MCF 10A (cell line): ENCODE measurements around the gene ADPGK. TPM values are rescaled to one million over a fixed set of nuclear protein-coding genes. Genes with fewer than 3 reads are reported as not detected.

Source experiments
- BruUV-seq: library from RNA; stranded (reverse); fragments of 400-500 nt; replicated peaks from 2 replicates; lab custom pipeline; 2021; lab: Mats Ljungman, UMichigan
- CTCF ChIA-PET: fragments of 300-600 bp; sonication (Branson Sonifier 250); formaldehyde crosslinking; extraction: SDS; loops from one replicate; lab custom pipeline; 2021; ENCODE audit warnings: antibody characterized with exemption, inconsistent platforms; lab: Yijun Ruan, JAX
- POLR2A ChIA-PET: fragments of 300-600, 350-650 bp; sonication (Branson Sonifier 250); formaldehyde crosslinking; extraction: SDS; loops from one replicate; lab custom pipeline; 2020; ENCODE audit warnings: antibody characterized with exemption, inconsistent platforms; lab: Yijun Ruan, JAX
- DNase-seq: peaks from one replicate; pipeline ENCODE4 v3.0.0-alpha.2; 2018; ENCODE audit not compliant: unreplicated experiment
- H3K27ac Mint-ChIP-seq: one replicate; pipeline ENCODE4 v1.8.0; 2022; ENCODE audit warnings: mild to moderate bottlenecking, low read depth, mixed read lengths; ENCODE audit not compliant: unreplicated experiment
- H3K27me3 Mint-ChIP-seq: one replicate; pipeline ENCODE4 v1.8.0; 2022; ENCODE audit warnings: mixed read lengths; ENCODE audit not compliant: insufficient read depth, unreplicated experiment
- H3K36me3 Mint-ChIP-seq: one replicate; pipeline ENCODE4 v1.8.0; 2022; ENCODE audit warnings: mild to moderate bottlenecking, moderate library complexity, mixed read lengths; ENCODE audit not compliant: insufficient read depth, unreplicated experiment
- H3K4me1 Mint-ChIP-seq: one replicate; pipeline ENCODE4 v1.8.0; 2022; ENCODE audit warnings: mixed read lengths; ENCODE audit not compliant: insufficient read depth, unreplicated experiment
- H3K4me3 Mint-ChIP-seq: one replicate; pipeline ENCODE4 v1.8.0; 2022; ENCODE audit warnings: mild to moderate bottlenecking, moderate library complexity, mixed read lengths; ENCODE audit not compliant: unreplicated experiment
- H3K9me3 Mint-ChIP-seq: one replicate; pipeline ENCODE4 v1.8.0; 2022; ENCODE audit warnings: mixed read lengths; ENCODE audit not compliant: unreplicated experiment
- intact Hi-C: fragments of 100-400 bp; cut with micrococcal nuclease; formaldehyde crosslinking; loops from 2 replicates; pipeline ENCODE4 v1.14.1; 2022
- total RNA-seq: library from RNA; stranded (reverse); gene quantifications from 2 replicates; pipeline ENCODE4 v1.2.3, GENCODE V29; 2022
- TF ChIP-seq, protein P1 (sequence below): fragments of 200-600 bp; IDR thresholded peaks from one replicate; pipeline ENCODE4 v1.8.0; 2022; ENCODE audit warnings: antibody characterized with exemption, mild to moderate bottlenecking; ENCODE audit not compliant: unreplicated experiment

The ADPGK gene
- total RNA-seq, 1 experiment from 2014 or later: 53.7 TPM

DNA sequence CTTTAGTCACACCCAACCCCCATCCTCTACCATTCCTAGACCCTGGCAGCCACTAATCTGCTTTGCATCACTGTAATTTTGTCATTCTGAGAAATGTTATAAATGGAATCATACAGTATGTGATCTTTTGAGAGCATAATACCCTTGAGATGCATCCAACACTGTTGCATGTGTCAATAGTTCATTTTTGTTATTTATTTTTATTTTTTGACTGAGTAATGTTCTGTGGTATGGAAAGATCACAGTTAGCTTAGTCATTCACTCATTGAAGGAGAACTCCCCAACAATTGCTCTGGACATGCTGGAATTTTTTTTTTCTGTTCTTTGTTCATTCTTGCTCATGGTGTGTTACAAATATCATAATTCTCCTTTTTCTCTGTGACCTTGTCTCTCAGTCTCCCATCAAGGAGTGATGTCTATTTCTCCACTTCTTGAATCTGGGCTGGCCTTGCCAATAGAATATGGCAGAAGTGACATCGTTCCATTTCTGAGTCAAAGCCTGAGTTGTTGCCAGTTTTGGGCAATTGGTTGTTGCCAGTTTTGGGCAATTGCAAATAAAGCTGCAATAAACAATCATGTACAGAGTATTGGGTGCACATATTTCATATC, 6.8 kb upstream of the ADPGK start:
- no peak for DNase-seq
- no TSS peak for BruUV-seq
- Mint-ChIP-seq H3K9me3 (no peaks in the 10 kb centered on the region), H3K36me3 (no peaks in the 10 kb centered on the region), H3K27ac (no peak overlapping the region), H3K4me1 (no peaks in the 10 kb centered on the region), H3K4me3 (no peak overlapping the region), H3K27me3 (peaks cover 27% of the 10 kb centered on the region)
- CTCF ChIA-PET: interaction anchor here (1.0 kb wide), 1 partner anchor 10 kb away, joined by 3 read pairs; no protein-coding TSS in a partner anchor
- POLR2A ChIA-PET: no interaction called here
- TF ChIP-seq, protein P1, sequence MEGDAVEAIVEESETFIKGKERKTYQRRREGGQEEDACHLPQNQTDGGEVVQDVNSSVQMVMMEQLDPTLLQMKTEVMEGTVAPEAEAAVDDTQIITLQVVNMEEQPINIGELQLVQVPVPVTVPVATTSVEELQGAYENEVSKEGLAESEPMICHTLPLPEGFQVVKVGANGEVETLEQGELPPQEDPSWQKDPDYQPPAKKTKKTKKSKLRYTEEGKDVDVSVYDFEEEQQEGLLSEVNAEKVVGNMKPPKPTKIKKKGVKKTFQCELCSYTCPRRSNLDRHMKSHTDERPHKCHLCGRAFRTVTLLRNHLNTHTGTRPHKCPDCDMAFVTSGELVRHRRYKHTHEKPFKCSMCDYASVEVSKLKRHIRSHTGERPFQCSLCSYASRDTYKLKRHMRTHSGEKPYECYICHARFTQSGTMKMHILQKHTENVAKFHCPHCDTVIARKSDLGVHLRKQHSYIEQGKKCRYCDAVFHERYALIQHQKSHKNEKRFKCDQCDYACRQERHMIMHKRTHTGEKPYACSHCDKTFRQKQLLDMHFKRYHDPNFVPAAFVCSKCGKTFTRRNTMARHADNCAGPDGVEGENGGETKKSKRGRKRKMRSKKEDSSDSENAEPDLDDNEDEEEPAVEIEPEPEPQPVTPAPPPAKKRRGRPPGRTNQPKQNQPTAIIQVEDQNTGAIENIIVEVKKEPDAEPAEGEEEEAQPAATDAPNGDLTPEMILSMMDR: no peak
- intact Hi-C loops: no loop called here

DNA sequence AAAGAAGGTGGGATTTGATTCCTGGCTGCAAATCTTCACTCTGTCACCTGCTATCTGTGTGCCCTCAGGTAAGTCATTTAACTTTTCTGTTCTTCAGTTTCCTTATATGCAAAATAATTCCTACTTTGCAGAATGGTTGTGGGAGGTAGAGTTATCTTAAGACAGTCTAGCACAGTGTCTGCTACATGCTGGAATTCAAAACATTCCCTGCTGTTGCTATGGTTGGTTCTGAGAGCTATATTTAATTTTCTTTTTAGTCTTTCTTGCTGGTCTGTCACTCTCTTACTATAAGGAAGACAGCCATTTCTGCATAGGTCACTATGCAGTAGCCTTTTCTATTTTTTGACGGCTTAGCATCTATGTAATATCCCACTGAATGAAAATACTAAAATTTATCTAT, 4.0 kb upstream of the ADPGK start:
- Mint-ChIP-seq H3K27ac (no peak overlapping the region), H3K4me3 (no peak overlapping the region), H3K9me3 (no peaks in the 10 kb centered on the region), H3K36me3 (no peaks in the 10 kb centered on the region), H3K27me3 (peaks cover 23% of the 10 kb centered on the region), H3K4me1 (no peaks in the 10 kb centered on the region)
- DNase-seq: no peak
- TF ChIP-seq, protein P1: no peak
- ChIA-PET CTCF (interaction anchor here (1.5 kb wide), 1 partner anchor 294 kb away, joined by 4 read pairs; no protein-coding TSS in a partner anchor), POLR2A (interaction anchor here (0.7 kb wide), 1 partner anchor 768 kb away, joined by 3 read pairs; no protein-coding TSS in a partner anchor)
- no TSS peak for BruUV-seq
- intact Hi-C loops: no loop called here

DNA sequence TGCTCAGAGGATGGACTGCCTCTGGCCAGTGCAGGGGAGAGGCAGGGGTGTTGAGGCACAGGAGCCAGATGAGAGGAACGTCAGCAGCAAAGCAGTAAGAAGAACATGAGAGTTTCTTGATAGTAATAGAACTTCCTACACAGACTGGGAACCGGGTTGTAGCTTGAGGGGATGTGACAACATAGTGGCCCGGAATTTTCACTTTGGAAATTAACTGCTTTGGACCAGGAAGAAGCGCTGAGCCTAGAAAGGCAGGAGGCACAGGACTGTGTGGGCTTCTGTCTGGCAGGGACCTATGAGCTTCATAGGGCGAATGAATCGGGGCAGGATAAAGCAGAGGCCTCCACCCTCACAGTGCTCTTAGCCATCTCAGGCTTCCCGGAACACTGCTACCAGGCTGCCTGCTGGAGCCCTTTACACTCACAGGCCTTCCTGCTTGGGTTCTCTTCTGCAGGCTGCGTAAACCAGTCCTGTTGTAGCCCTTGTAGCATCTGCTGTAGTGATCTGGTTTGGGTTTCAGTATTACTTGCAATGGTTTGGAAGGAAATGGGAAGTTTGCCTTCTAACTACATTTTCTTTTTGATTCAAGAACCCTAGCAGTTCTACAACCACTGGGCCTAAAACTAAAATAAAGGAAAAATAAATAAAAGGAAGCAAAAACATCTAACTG, 3.3 kb upstream of the ADPGK start:
- H3K9me3 Mint-ChIP-seq: no peaks in the 10 kb centered on the region
- H3K27me3 Mint-ChIP-seq: peaks cover 20% of the 10 kb centered on the region
- H3K36me3 Mint-ChIP-seq: no peaks in the 10 kb centered on the region
- no TSS peak for BruUV-seq
- ChIA-PET CTCF (interaction anchor here (0.6 to 2.9 kb wide), 3 partner anchors 18 to 295 kb away, joined by 3 to 17 read pairs (median 4); no protein-coding TSS in a partner anchor), POLR2A (interaction anchor here (1.3 kb wide), 1 partner anchor 277 kb away, joined by 5 read pairs; no protein-coding TSS in a partner anchor)
- DNase-seq: no peak
- intact Hi-C loops: no loop called here
- no peak overlapping the region for H3K27ac Mint-ChIP-seq
- TF ChIP-seq, protein P1: no peak
- no peaks in the 10 kb centered on the region for H3K4me1 Mint-ChIP-seq
- H3K4me3 Mint-ChIP-seq: no peak overlapping the region

DNA sequence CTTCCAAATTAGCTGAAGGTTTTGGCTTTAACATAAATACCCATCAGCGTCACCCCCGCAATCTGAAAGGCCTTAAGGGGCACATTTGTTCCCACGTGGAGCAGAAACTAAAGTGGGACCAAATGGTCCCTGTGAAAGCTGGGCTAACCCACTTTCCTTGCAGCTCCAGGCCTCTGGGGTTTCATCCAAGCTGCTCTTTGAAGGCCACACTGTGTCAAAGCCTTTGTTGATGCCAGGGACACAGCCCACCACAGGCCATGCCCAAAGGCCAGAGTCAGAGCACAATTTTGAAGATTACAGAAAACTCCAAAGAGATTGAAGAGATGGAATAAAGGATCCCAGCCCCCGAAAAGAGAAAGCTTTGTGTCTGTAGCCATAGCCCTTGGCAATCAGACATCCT, 2.7 kb upstream of the ADPGK start:
- Mint-ChIP-seq H3K27me3 (peaks cover 20% of the 10 kb centered on the region), H3K27ac (no peak overlapping the region), H3K36me3 (peaks cover 3% of the 10 kb centered on the region), H3K4me1 (peaks cover 5% of the 10 kb centered on the region), H3K9me3 (no peaks in the 10 kb centered on the region), H3K4me3 (no peak overlapping the region)
- ChIA-PET POLR2A (interaction anchor here (1.3 kb wide), 1 partner anchor 277 kb away, joined by 5 read pairs; no protein-coding TSS in a partner anchor), CTCF (interaction anchor here (0.6 to 2.9 kb wide), 3 partner anchors 9 to 296 kb away, joined by 3 to 17 read pairs (median 13); no protein-coding TSS in a partner anchor)
- no peak for DNase-seq
- no TSS peak for BruUV-seq
- TF ChIP-seq, protein P1: no peak
- intact Hi-C loops: no loop called here
